ENCODE data around the gene TNS2.

TNS2 gene

GRCh38 chr12:53042607-53043454 lies 7.0 kb upstream of the TNS2 start:
- DNase-seq (ENCODE audit: low read depth in 2 of 2) = no peak

GRCh38 chr12:53044052-53044581 lies 5.7 kb upstream of the TNS2 start:
- no peak for DNase-seq (ENCODE audit: low read depth in 2 of 2)

GRCh38 chr12:53044896-53045695 lies 4.8 kb upstream of the TNS2 start:
- DNase-seq (ENCODE audit: low read depth in 2 of 2) = no peak

- no peak for DNase-seq (ENCODE audit: low read depth in 2 of 2)
Measured at GRCh38 chr12:53045696-53046045, 4.2 kb upstream of the TNS2 start.

- peak; percentile 15 to 16 for DNase-seq (ENCODE audit: low read depth in 2 of 2)
Measured at GRCh38 chr12:53046655-53047220, 3.1 kb upstream of the TNS2 start.

GRCh38 chr12:53047221-53048032 lies 2.4 kb upstream of the TNS2 start:
- DNase-seq (ENCODE audit: low read depth in 2 of 2) = peak; percentile 46 to 50

GRCh38 chr12:53048033-53048779 lies 1.7 kb upstream of the TNS2 start:
- DNase-seq (ENCODE audit: low read depth in 2 of 2) = no peak

- DNase-seq (ENCODE audit: low read depth in 2 of 2) = no peak
Measured at GRCh38 chr12:53048780-53049401, 974 bp upstream of the TNS2 start.

GRCh38 chr12:53050426-53051057 lies 677 bp downstream of the TNS2 start:
- DNase-seq (ENCODE audit: low read depth in 2 of 2) = no peak

- DNase-seq (ENCODE audit: low read depth in 2 of 2) = no peak
Measured at GRCh38 chr12:53051058-53051880, 1.4 kb downstream of the TNS2 start.

- no peak for DNase-seq (ENCODE audit: low read depth in 2 of 2)
Measured at GRCh38 chr12:53051881-53052412, 2.1 kb downstream of the TNS2 start.

- no peak for DNase-seq (ENCODE audit: low read depth in 2 of 2)
Measured at GRCh38 chr12:53052419-53053217, 2.8 kb downstream of the TNS2 start.

GRCh38 chr12:53053218-53054111 lies 3.6 kb downstream of the TNS2 start:
- peak in 1 of 2 donors; percentile 17 for DNase-seq (ENCODE audit: low read depth in 2 of 2)

GRCh38 chr12:53054112-53054878 lies 4.4 kb downstream of the TNS2 start:
- peak; percentile 79 to 86 for DNase-seq (ENCODE audit: low read depth in 2 of 2)

- DNase-seq (ENCODE audit: low read depth in 2 of 2) = no peak
Measured at GRCh38 chr12:53055471-53056266, 5.8 kb downstream of the TNS2 start.

Data from stimulated activated CD8-positive, alpha-beta memory T cell treated with anti-CD3 and anti-CD28 coated beads, Interleukin-2, amount 100 ng/mL, for 1 hour (primary cell).